Memory B cell (primary cell): ENCODE results near the gene PSMD6.

Experiments
- ATAC-seq: fragments of 150-1000 bp; cut with Tn5 transposase; 2 replicates; pipeline ENCODE4 v1.10.0; 2021; ENCODE audit warnings: low read depth, mild to moderate bottlenecking, moderate library complexity
- DNase-seq, 2 donors: peaks; one replicate each; pipeline ENCODE4 v3.0.0; 2022; ENCODE audit warnings: low spot score in 2 of 2
- H3K27ac Mint-ChIP-seq: one replicate; pipeline ENCODE4 v1.8.0; 2022; ENCODE audit warnings: mild to moderate bottlenecking, moderate library complexity, mixed read lengths
- H3K27me3 Mint-ChIP-seq: one replicate; pipeline ENCODE4 v1.8.0; 2022; ENCODE audit warnings: mixed read lengths
- H3K36me3 Mint-ChIP-seq: one replicate; pipeline ENCODE4 v1.8.0; 2022; ENCODE audit warnings: mild to moderate bottlenecking, mixed read lengths
- H3K4me1 Mint-ChIP-seq: one replicate; pipeline ENCODE4 v1.8.0; 2022; ENCODE audit warnings: mixed read lengths
- H3K4me3 Mint-ChIP-seq: one replicate; pipeline ENCODE4 v1.8.0; 2022; ENCODE audit warnings: mild to moderate bottlenecking, moderate library complexity, mixed read lengths
- H3K9me3 Mint-ChIP-seq: one replicate; pipeline ENCODE4 v1.8.0; 2022; ENCODE audit warnings: mixed read lengths

Gene PSMD6

GRCh38 chr3:64023187-64023860 is at the start of gene PSMD6:
Gene PSMD6, minus strand, starts transcription at chr3:64023494. Its CDS starts 75 bp downstream, at chr3:64023419.
- Mint-ChIP-seq H3K4me3 (peak within 1 kb of the TSS; percentile 90), H3K4me1 (peaks cover 11% of the 10 kb centered on the region), H3K9me3 (no peaks in the 10 kb centered on the region), H3K27ac (peak within 1 kb of the TSS; percentile 82), H3K27me3 (peaks cover 2% of the 10 kb centered on the region), H3K36me3 (peaks cover 5% of the 10 kb centered on the region)
- DNase-seq (peak; percentile 98 to 100), ATAC-seq (peak; percentile 92)

GRCh38 chr3:64072126-64072525 is 48.8 kb upstream of the PSMD6 start:
- H3K4me3 Mint-ChIP-seq, result no peak overlapping the region
- H3K27me3 Mint-ChIP-seq, result peaks cover 18% of the 10 kb centered on the region
- no peaks in the 10 kb centered on the region for H3K36me3 Mint-ChIP-seq
- no peaks in the 10 kb centered on the region for H3K9me3 Mint-ChIP-seq
- H3K27ac Mint-ChIP-seq, result no peak overlapping the region
- DNase-seq (no peak), ATAC-seq (no peak)
- peaks cover 3% of the 10 kb centered on the region for H3K4me1 Mint-ChIP-seq

- Mint-ChIP-seq H3K27me3 (peaks cover 14% of the 10 kb centered on the region), H3K9me3 (peaks cover 1% of the 10 kb centered on the region), H3K4me3 (no peak overlapping the region), H3K36me3 (peaks cover 1% of the 10 kb centered on the region), H3K27ac (no peak overlapping the region), H3K4me1 (peaks cover 3% of the 10 kb centered on the region)
- ATAC-seq (no peak), DNase-seq (no peak)
These were observed 47.4 kb upstream of the PSMD6 start for GRCh38 chr3:64070704-64071103.

GRCh38 chr3:64067506-64068346 is 44.4 kb upstream of the PSMD6 start:
- Mint-ChIP-seq H3K9me3 (peaks cover 1% of the 10 kb centered on the region), H3K36me3 (peaks cover 1% of the 10 kb centered on the region), H3K27me3 (peaks cover 14% of the 10 kb centered on the region), H3K27ac (no peak overlapping the region), H3K4me1 (no peaks in the 10 kb centered on the region), H3K4me3 (no peak overlapping the region)
- DNase-seq, result no peak
- no peak for ATAC-seq

- peaks cover 1% of the 10 kb centered on the region for H3K36me3 Mint-ChIP-seq
- no peak for DNase-seq
These were observed 41.5 kb upstream of the PSMD6 start for GRCh38 chr3:64064804-64065203.

GRCh38 chr3:64063983-64064438 is 40.7 kb upstream of the PSMD6 start:
- no peak for DNase-seq

More at GRCh38 chr3:64064804-64065203, 41.5 kb upstream of the PSMD6 start:
- ATAC-seq, result no peak
- no peak overlapping the region for H3K27ac Mint-ChIP-seq
- H3K4me3 Mint-ChIP-seq, result no peak overlapping the region
- H3K9me3 Mint-ChIP-seq, result peaks cover 1% of the 10 kb centered on the region
- H3K4me1 Mint-ChIP-seq, result no peaks in the 10 kb centered on the region
- peaks cover 5% of the 10 kb centered on the region for H3K27me3 Mint-ChIP-seq

GRCh38 chr3:64063207-64063982 is 40.1 kb upstream of the PSMD6 start:
- DNase-seq, result no peak
- peaks cover 1% of the 10 kb centered on the region for H3K36me3 Mint-ChIP-seq
- H3K4me3 Mint-ChIP-seq, result no peak overlapping the region
- ATAC-seq, result no peak
- no peak overlapping the region for H3K27ac Mint-ChIP-seq
- peaks cover 8% of the 10 kb centered on the region for H3K27me3 Mint-ChIP-seq
- peaks cover 3% of the 10 kb centered on the region for H3K4me1 Mint-ChIP-seq
- H3K9me3 Mint-ChIP-seq, result peaks cover 1% of the 10 kb centered on the region

More at GRCh38 chr3:64063983-64064438, 40.7 kb upstream of the PSMD6 start:
- Mint-ChIP-seq H3K4me1 (peaks cover 3% of the 10 kb centered on the region), H3K4me3 (no peak overlapping the region), H3K27me3 (peaks cover 8% of the 10 kb centered on the region), H3K36me3 (peaks cover 1% of the 10 kb centered on the region), H3K9me3 (peaks cover 1% of the 10 kb centered on the region), H3K27ac (no peak overlapping the region)
- no peak for ATAC-seq

- Mint-ChIP-seq H3K27me3 (peaks cover 14% of the 10 kb centered on the region), H3K4me3 (no peak overlapping the region), H3K27ac (no peak overlapping the region), H3K4me1 (peaks cover 5% of the 10 kb centered on the region), H3K9me3 (peaks cover 1% of the 10 kb centered on the region), H3K36me3 (peaks cover 1% of the 10 kb centered on the region)
- DNase-seq (no peak), ATAC-seq (no peak)
These were observed 38.3 kb upstream of the PSMD6 start for GRCh38 chr3:64061628-64062027.

- ATAC-seq (peak; percentile 27), DNase-seq (no peak)
- no peak overlapping the region for H3K4me3 Mint-ChIP-seq
- H3K4me1 Mint-ChIP-seq, result peaks cover 5% of the 10 kb centered on the region
- peaks cover 18% of the 10 kb centered on the region for H3K27me3 Mint-ChIP-seq
- H3K27ac Mint-ChIP-seq, result no peak overlapping the region
- H3K36me3 Mint-ChIP-seq, result no peaks in the 10 kb centered on the region
- H3K9me3 Mint-ChIP-seq, result no peaks in the 10 kb centered on the region
These were observed 36.3 kb upstream of the PSMD6 start for GRCh38 chr3:64059484-64060175.

- H3K27ac Mint-ChIP-seq, result no peak overlapping the region
- DNase-seq (no peak), ATAC-seq (no peak)
- no peaks in the 10 kb centered on the region for H3K9me3 Mint-ChIP-seq
- H3K36me3 Mint-ChIP-seq, result no peaks in the 10 kb centered on the region
- H3K4me3 Mint-ChIP-seq, result no peak overlapping the region
- peaks cover 5% of the 10 kb centered on the region for H3K4me1 Mint-ChIP-seq
- H3K27me3 Mint-ChIP-seq, result peaks cover 15% of the 10 kb centered on the region
These were observed 35.3 kb upstream of the PSMD6 start for GRCh38 chr3:64058566-64058965.

- H3K9me3 Mint-ChIP-seq, result no peaks in the 10 kb centered on the region
- peaks cover 15% of the 10 kb centered on the region for H3K27me3 Mint-ChIP-seq
- ATAC-seq, result no peak
- H3K4me1 Mint-ChIP-seq, result peaks cover 5% of the 10 kb centered on the region
- H3K36me3 Mint-ChIP-seq, result no peaks in the 10 kb centered on the region
- H3K27ac Mint-ChIP-seq, result no peak overlapping the region
- DNase-seq, result no peak
- no peak overlapping the region for H3K4me3 Mint-ChIP-seq
These were observed 33.9 kb upstream of the PSMD6 start for GRCh38 chr3:64057231-64057630.

- Mint-ChIP-seq H3K36me3 (no peaks in the 10 kb centered on the region), H3K9me3 (no peaks in the 10 kb centered on the region), H3K4me1 (peaks cover 5% of the 10 kb centered on the region), H3K4me3 (no peak overlapping the region), H3K27ac (no peak overlapping the region), H3K27me3 (peaks cover 15% of the 10 kb centered on the region)
- ATAC-seq, result no peak
- DNase-seq, result no peak
These were observed 33.4 kb upstream of the PSMD6 start for GRCh38 chr3:64056606-64057180.

GRCh38 chr3:64055076-64055475 is 31.8 kb upstream of the PSMD6 start:
- no peak for ATAC-seq
- Mint-ChIP-seq H3K4me3 (no peak overlapping the region), H3K27ac (no peak overlapping the region), H3K27me3 (peaks cover 15% of the 10 kb centered on the region), H3K4me1 (peaks cover 9% of the 10 kb centered on the region), H3K36me3 (no peaks in the 10 kb centered on the region), H3K9me3 (no peaks in the 10 kb centered on the region)
- DNase-seq, result no peak
